HG03520 (cell line): ENCODE results near the gene CDC42SE2.

Experiments used
- ATAC-seq: cut with Tn5 transposase; IDR thresholded peaks from one replicate; pipeline ENCODE4 v1.9.1; 2021; ENCODE audit warnings: mild to moderate bottlenecking, moderate library complexity; ENCODE audit not compliant: unreplicated experiment

The CDC42SE2 gene

DNA sequence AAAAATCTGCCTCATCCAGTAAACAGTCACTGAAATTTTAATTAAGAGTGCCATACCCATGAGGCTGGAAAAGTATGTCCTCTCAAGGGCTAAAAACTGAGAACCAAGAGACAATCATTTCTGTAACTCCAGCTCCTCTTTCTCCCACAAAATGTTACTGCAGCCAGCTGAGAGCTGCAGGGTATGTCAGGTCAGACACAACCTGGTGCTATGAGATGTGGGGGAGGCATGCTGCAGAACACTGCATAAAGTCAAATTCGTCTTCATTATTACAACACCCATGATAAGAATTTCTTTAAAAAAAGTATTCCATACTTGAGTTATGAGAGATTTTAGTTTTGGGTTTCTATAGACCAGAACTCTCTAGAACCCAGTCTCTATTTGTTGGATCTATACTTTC lies 162.2 kb downstream of the CDC42SE2 start:
- no peak for ATAC-seq

DNA sequence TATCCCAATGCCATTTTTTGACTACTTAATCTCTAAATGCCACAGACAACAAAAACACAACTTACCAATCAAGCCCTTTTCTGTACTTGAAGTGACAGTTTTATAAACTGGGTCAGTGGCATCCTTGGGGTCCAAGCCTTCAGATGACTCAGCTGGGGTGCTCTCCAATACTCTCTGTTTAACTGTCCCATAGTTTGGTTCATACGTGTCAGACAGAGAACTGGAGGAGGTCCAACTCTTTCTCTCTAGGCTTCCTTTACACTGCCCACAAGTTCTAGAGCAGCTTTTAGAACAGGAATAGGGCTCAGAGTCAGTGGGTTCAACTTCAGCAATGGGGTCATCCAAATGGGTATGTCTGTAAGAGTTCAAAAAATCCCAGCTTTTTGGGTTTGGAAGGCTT lies 166.9 kb downstream of the CDC42SE2 start:
- ATAC-seq = no peak

DNA sequence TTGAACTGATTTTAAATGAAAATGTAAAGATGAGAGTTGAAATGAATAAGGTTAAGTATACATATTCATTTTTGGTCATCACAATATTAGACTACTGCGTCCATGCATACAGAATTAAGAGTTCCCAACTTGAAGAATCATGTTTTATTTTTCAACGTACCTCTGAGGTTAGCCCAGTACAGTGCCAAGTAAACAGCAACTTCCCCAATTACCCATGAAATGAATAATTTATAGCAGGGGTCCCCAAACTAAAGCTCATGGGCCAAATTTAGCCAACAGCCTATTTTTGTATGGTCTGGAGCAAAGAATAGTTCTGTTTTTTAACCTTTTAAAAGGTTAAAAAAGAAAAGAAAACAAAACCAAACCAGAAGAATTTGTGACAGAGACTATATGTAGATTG lies 167.9 kb downstream of the CDC42SE2 start:
- ATAC-seq = no peak

DNA sequence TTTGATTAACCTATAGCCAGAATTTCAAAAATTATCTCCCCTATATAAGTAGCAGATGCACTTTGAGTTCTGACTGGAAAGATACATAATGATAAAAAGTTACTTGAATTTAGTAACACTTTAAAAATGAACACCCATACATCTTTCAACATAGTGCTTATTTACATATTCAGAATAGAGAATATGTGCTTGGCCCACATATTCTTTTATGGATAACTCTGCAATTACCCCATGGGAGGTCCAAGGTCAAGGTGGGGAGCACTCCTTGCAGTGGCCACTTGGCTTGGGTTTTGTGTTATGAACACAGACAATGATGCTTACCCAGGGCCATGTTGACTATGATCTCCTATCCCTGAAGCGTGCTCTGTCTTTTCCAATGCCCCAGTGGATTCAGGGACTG lies 169.3 kb downstream of the CDC42SE2 start:
- no peak for ATAC-seq

DNA sequence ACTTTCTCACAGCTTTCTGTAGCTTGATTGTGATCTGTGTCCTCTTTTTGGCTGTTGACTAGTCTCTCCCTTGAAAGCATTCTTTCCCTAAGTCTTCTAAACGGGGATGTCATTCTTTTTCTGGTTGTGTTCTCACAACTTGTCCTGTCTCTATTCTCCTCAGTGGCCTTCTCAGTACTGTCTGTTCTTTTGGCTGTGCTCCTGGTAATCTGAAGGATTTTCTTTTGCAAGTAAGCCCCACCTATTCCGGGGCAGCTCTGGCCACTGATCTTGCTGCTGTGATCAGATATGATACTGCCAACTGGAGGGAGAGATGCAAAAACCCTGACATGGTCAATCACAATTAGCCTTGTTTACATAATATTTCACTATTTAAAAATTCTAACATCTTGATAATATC lies 172.2 kb downstream of the CDC42SE2 start:
- ATAC-seq = no peak

DNA sequence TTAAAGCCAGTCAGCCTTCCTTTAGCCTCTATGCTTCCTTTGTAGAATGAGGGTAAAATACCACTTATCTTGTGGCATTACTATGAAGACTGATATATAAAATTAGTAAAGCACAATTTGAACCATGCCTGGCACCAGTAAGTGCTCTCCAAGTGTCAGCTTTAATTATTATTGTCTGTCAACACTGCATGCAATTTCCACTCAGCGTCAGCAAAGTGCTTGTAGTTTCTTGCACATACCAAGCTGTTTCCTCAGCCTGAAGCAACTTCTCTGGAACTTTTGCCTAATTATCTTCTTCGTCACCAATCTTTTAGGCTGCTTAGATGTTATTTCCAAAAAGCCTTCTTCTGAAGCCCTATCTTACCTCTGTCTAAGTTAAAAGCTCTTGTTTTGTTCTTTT lies 177.3 kb downstream of the CDC42SE2 start:
- ATAC-seq = no peak
